HepG2 (cell line): Measurements from ENCODE around the gene ETFB. TPM values are rescaled to one million over a fixed set of nuclear protein-coding genes. Genes with fewer than 3 reads are reported as not detected.

Experiments
- ARID4A ChIP-seq: sonication (generic); formaldehyde crosslinking; IDR thresholded peaks from 2 replicates; pipeline ENCODE4 v1.5.0; 2020; ENCODE audit warnings: mild to moderate bottlenecking, missing genetic modification reagents, borderline replicate concordance
- CENPT ChIP-seq: sonication (generic); formaldehyde crosslinking; IDR thresholded peaks from 2 replicates; pipeline ENCODE4 v1.8.0; 2022; ENCODE audit warnings: low read depth, mild to moderate bottlenecking, moderate library complexity, missing genetic modification reagents
- GATAD1 ChIP-seq: IDR thresholded peaks from 2 replicates; pipeline ENCODE4 v1.6.1; 2016; ENCODE audit warnings: missing genetic modification reagents, missing compliant biosample characterization
- GMEB1 ChIP-seq: sonication (generic); formaldehyde crosslinking; IDR thresholded peaks from 2 replicates; pipeline ENCODE4 v1.5.1; 2020; ENCODE audit warnings: missing genetic modification reagents, mild to moderate bottlenecking, borderline replicate concordance
- MTF1 ChIP-seq: sonication (generic); formaldehyde crosslinking; IDR thresholded peaks from 2 replicates; pipeline ENCODE4 v1.5.0; 2020; ENCODE audit warnings: missing genetic modification reagents
- ZNF770 ChIP-seq: sonication (generic); formaldehyde crosslinking; IDR thresholded peaks from 2 replicates; pipeline ENCODE4 v1.5.0; 2020; ENCODE audit warnings: mild to moderate bottlenecking, missing genetic modification reagents
- polyA plus RNA-seq, 8 experiments: library from polyadenylated mRNA; depleted of rRNA in 3 of 8; stranded (reverse) in 7 of 8; unstranded in 1 of 8; fragments of >200 nt; fragmentation: Illumina TruSeq in 4 of 8; extraction: Trizol in 4 of 8; gene quantifications; 2 replicates each; pipeline versions ENCODE4 v1.2.1 to v1.2.3, GENCODE V29; 2011 to 2016; ENCODE audit warnings: low read depth in 4 of 8, missing spikeins in 1 of 8, mixed read lengths in 1 of 8; ENCODE audit not compliant: insufficient read depth in 1 of 8
- total RNA-seq, 5 experiments: library from RNA; depleted of rRNA; stranded (reverse); fragments of >200 nt; fragmentation: Illumina TruSeq; extraction: Trizol; gene quantifications; 2 replicates each; pipeline ENCODE4 v1.2.3, GENCODE V29; 2016; ENCODE audit warnings: low read depth in 1 of 5
- TF ChIP-seq, protein P1 (sequence below): sonication (generic); formaldehyde crosslinking; conservative IDR thresholded peaks from 2 replicates; pipeline ENCODE4 v1.4.0; 2020; ENCODE audit warnings: mild to moderate bottlenecking, missing genetic modification reagents, moderate library complexity
- TF ChIP-seq, protein P2 (sequence below), 2 experiments: sonication (generic) in 1 of 2; formaldehyde crosslinking in 1 of 2; IDR thresholded peaks; 2 replicates each; pipeline versions ENCODE4 v1.6.1 to v1.9.0; 2014 to 2022; ENCODE audit warnings: antibody characterized with exemption in 1 of 2, borderline replicate concordance in 1 of 2, inconsistent platforms in 1 of 2, low read depth in 1 of 2, missing genetic modification reagents in 1 of 2

ETFB gene
- total and polyA plus RNA-seq, 2 of the 13 experiments (the other 11 are each of a cell fraction or from before 2014, with no cell fraction given): 678 to 1,314 TPM

DNA sequence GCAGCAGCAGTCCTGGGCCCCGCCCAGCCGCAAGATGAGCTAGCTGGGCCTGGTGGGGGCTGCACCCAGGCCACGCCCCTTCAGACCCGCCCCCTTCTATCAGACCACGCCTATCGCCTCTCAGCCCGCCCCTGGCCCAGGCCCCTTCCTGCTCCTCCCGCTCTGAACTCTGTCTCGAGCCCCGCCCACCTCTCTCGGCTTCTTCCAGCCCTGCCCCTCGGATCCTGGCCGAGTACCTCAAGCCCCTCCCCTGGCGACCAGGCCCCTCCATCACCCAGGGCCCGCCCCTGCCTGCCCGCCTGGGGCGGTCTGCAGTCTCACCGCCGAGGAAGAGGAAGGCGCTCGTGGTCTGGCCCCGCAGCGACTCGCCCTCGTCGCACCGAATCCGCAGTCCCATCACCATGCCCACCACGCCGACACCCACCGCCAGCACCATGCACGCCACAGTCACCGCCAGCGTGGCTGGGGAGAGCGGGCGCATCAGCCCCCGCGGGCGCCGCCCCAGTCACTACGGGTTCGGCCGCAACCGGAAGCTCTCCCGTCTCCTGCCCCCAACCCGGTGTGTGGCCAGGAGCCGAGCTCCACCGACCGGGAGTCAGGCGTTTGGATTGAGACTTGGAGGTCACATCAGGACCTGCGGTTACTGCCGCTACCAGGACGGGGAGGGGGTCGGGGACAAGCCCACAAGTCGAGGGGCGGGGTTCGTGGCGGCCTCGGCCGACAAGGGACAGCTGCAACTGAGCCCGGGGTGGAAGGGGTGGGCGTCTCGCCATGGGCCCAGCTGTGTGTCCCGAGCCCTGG, 1.6 kb upstream of the ETFB start (continued):
- TF ChIP-seq CENPT (CRISPR knock-in tag) (peak; percentile 42), GATAD1 (peak; percentile 43; the same call in 1 of the 2 replicates), ZNF770 (CRISPR knock-in tag) (no peak), MTF1 (CRISPR knock-in tag) (no peak), GMEB1 (CRISPR knock-in tag) (0 out of 2 replicates have a peak, but pooled peaks have one; percentile 67), ARID4A (peak; percentile 86)
- TF ChIP-seq, protein P1, sequence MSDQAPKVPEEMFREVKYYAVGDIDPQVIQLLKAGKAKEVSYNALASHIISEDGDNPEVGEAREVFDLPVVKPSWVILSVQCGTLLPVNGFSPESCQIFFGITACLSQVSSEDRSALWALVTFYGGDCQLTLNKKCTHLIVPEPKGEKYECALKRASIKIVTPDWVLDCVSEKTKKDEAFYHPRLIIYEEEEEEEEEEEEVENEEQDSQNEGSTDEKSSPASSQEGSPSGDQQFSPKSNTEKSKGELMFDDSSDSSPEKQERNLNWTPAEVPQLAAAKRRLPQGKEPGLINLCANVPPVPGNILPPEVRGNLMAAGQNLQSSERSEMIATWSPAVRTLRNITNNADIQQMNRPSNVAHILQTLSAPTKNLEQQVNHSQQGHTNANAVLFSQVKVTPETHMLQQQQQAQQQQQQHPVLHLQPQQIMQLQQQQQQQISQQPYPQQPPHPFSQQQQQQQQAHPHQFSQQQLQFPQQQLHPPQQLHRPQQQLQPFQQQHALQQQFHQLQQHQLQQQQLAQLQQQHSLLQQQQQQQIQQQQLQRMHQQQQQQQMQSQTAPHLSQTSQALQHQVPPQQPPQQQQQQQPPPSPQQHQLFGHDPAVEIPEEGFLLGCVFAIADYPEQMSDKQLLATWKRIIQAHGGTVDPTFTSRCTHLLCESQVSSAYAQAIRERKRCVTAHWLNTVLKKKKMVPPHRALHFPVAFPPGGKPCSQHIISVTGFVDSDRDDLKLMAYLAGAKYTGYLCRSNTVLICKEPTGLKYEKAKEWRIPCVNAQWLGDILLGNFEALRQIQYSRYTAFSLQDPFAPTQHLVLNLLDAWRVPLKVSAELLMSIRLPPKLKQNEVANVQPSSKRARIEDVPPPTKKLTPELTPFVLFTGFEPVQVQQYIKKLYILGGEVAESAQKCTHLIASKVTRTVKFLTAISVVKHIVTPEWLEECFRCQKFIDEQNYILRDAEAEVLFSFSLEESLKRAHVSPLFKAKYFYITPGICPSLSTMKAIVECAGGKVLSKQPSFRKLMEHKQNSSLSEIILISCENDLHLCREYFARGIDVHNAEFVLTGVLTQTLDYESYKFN (CRISPR knock-in tag): peak; percentile 81
- TF ChIP-seq, protein P2, sequence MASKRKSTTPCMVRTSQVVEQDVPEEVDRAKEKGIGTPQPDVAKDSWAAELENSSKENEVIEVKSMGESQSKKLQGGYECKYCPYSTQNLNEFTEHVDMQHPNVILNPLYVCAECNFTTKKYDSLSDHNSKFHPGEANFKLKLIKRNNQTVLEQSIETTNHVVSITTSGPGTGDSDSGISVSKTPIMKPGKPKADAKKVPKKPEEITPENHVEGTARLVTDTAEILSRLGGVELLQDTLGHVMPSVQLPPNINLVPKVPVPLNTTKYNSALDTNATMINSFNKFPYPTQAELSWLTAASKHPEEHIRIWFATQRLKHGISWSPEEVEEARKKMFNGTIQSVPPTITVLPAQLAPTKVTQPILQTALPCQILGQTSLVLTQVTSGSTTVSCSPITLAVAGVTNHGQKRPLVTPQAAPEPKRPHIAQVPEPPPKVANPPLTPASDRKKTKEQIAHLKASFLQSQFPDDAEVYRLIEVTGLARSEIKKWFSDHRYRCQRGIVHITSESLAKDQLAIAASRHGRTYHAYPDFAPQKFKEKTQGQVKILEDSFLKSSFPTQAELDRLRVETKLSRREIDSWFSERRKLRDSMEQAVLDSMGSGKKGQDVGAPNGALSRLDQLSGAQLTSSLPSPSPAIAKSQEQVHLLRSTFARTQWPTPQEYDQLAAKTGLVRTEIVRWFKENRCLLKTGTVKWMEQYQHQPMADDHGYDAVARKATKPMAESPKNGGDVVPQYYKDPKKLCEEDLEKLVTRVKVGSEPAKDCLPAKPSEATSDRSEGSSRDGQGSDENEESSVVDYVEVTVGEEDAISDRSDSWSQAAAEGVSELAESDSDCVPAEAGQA (IDR thresholded peaks at IDR 0.05; ENCODE audit: low read depth): no peak
- TF ChIP-seq, protein P2 (CRISPR knock-in tag; IDR thresholded peaks at IDR 0.05; ENCODE audit: borderline replicate concordance): no peak; the same call in 1 of the 2 replicates
